ENCODE results near the gene PRC1. TPM values are rescaled to one million over a fixed set of nuclear protein-coding genes. Genes with fewer than 3 reads are reported as not detected.

The PRC1 gene
- total RNA-seq, 1 experiment from 2014 or later, result 75.7 TPM

DNA sequence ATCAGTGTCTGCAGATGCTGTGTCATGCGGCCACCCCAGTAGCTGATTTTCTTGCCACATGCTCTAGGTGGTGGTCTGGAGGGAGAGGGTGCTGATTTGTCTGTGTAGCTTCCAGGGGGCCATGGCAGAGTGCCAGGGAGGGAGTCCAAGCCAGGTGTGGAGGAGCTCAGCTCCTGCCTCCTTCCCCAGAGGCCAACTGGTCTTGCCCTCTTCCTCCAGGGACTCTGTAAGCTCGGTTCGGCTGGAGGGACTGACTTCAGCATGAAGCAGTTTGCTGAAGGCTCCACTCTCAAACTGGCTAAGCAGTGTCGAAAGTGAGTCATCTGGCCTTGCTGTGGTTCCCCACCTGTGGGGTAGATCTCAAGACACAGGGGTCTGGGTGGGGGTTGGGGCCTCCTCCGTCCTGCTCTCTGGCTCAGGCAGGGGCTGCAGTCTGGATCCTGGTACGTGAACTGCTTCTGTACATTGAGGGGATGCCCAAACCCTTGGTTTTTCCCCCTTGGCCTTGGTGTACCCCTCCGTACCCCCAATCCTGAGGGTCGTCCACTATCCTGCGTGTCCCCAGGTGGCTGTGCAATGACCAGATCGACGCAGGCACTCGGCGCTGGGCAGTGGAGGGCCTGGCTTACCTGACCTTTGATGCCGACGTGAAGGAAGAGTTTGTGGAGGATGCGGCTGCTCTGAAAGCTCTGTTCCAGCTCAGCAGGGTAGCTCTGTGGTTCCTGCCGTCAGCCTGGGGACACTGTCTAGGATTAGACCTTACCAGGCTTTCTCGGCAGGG is 46.6 kb downstream of the PRC1 start:
- H3K14ac ChIP-seq (ENCODE audit: insufficient read depth, low read length), result no peak overlapping the region
- no CpG with 5 or more reads among the region's 18 CpGs for WGBS (ENCODE audit: extremely low coverage, insufficient read length, low lambda C conversion rate)
- no peaks in the 10 kb centered on the region for H3K9me3 ChIP-seq (ENCODE audit: control insufficient read depth, low read depth, low read length)
- Mint-ChIP-seq H3K36me3 (ENCODE audit: insufficient read depth in 1 of 3, low read depth in 3 of 3) (peaks cover 39 to 88% (median 69%) of the 10 kb centered on the region in 3 experiments; a peak in 6 of 7 replicates), H3K27me3 (ENCODE audit: low read depth) (no peaks in the 10 kb centered on the region), H3K27ac (no peak overlapping the region; a peak in 1 of 7 replicates), H3K4me1 (no peaks in the 10 kb centered on the region), H3K9me3 (no peaks in the 10 kb centered on the region), H3K4me3 (no peak overlapping the region)
- H3K4me2 ChIP-seq (ENCODE audit: insufficient read depth, insufficient read length, low read length), result no peak overlapping the region
- H3K27me3 ChIP-seq (ENCODE audit: insufficient read depth, low read length), result no peaks in the 10 kb centered on the region
- no peak overlapping the region for H3K9ac ChIP-seq (ENCODE audit: extremely low read depth, insufficient read length, low read length)
- no peak for DNase-seq
- H4K91ac ChIP-seq (ENCODE audit: insufficient read length, low read depth, low read length), result no peak overlapping the region
- peaks cover 3% of the 10 kb centered on the region for H3K23me2 ChIP-seq (ENCODE audit: insufficient read length, low read depth, low read length, poor library complexity, severe bottlenecking)
- H3K18ac ChIP-seq (ENCODE audit: insufficient read length, low read depth, low read length), result no peak overlapping the region
- no peak overlapping the region for H3K23ac ChIP-seq (ENCODE audit: insufficient read length, low read depth, low read length)
- no peaks in the 10 kb centered on the region for H4K20me1 ChIP-seq (ENCODE audit: control insufficient read depth, insufficient read depth, insufficient read length)
- TF ChIP-seq, protein P1, sequence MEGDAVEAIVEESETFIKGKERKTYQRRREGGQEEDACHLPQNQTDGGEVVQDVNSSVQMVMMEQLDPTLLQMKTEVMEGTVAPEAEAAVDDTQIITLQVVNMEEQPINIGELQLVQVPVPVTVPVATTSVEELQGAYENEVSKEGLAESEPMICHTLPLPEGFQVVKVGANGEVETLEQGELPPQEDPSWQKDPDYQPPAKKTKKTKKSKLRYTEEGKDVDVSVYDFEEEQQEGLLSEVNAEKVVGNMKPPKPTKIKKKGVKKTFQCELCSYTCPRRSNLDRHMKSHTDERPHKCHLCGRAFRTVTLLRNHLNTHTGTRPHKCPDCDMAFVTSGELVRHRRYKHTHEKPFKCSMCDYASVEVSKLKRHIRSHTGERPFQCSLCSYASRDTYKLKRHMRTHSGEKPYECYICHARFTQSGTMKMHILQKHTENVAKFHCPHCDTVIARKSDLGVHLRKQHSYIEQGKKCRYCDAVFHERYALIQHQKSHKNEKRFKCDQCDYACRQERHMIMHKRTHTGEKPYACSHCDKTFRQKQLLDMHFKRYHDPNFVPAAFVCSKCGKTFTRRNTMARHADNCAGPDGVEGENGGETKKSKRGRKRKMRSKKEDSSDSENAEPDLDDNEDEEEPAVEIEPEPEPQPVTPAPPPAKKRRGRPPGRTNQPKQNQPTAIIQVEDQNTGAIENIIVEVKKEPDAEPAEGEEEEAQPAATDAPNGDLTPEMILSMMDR (conservative IDR thresholded peaks at IDR 0.05), result no peak
- no peak overlapping the region for H2AK5ac ChIP-seq (ENCODE audit: insufficient read length, low read length)
- H2AFZ ChIP-seq (ENCODE audit: low read length), result no peak overlapping the region
- H4K5ac ChIP-seq (ENCODE audit: insufficient read length, low read depth, low read length), result no peak overlapping the region
- no peak overlapping the region for H2BK12ac ChIP-seq (ENCODE audit: insufficient read length, low read depth, low read length)
- H3K79me2 ChIP-seq (ENCODE audit: insufficient read depth, low read length), result no peaks in the 10 kb centered on the region
- H2BK15ac ChIP-seq (ENCODE audit: low read depth, low read length), result no peak overlapping the region
- H2BK20ac ChIP-seq (ENCODE audit: low read depth, low read length, poor library complexity, severe bottlenecking), result no peak overlapping the region
- no peak overlapping the region for H3T11ph ChIP-seq (ENCODE audit: low read length)
- H4K8ac ChIP-seq (replicated peaks; ENCODE audit: insufficient read length, low read depth, low read length), result no peak overlapping the region
- H2BK5ac ChIP-seq (ENCODE audit: insufficient read length, low read length), result no peak overlapping the region
- no peak overlapping the region for H3K27ac ChIP-seq (ENCODE audit: insufficient read length, low read depth, low read length)
- no peak overlapping the region for H2BK120ac ChIP-seq (ENCODE audit: low read depth, low read length, poor library complexity, severe bottlenecking)
- H3K56ac ChIP-seq (ENCODE audit: insufficient read length, low read depth, low read length), result no peak overlapping the region
- H3K4ac ChIP-seq (ENCODE audit: low read depth, low read length), result no peak overlapping the region
- H3K4me1 ChIP-seq (ENCODE audit: insufficient read depth, low read length), result no peaks in the 10 kb centered on the region
- no peaks in the 10 kb centered on the region for H3K79me1 ChIP-seq (ENCODE audit: insufficient read depth, low read depth, low read length, poor library complexity, severe bottlenecking)

Data from H9 (cell line).